ENCODE data around the gene RTN4.

RTN4 gene

DNA sequence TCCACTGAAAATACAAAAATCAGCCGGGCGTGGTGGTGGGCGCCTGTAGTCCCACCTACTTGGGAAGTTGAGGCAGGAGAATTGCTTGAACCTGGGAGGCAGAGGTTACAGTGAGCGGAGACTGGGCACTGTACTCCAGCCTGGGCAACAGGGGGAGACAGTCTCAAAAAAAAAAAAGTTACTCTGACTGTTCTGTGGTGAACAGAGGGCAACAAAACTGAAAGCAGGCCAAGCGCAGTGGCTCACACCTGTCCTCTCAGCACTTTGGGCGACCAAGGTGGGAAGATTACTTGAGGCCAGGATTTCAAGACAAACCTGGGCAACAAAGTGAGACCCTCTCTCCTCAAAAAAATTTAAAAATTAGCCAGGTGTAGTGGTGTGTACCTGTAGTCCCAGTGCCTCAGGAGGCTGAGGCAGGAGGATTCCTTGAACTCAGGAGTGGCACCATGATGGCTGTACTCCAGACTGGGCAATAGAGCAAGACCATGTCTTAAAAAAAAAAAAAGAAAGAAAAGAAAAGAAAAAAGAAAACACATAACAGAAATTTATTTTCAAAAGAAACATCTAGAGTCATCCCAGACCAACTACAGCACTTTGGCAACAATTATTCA lies 13.6 kb upstream of the RTN4 start:
- TF ChIP-seq CTCF (IDR thresholded peaks at IDR 0.05; ENCODE audit: low read length, missing control alignments): no peak
- no peak overlapping the region for H3K4me3 ChIP-seq (replicated peaks; ENCODE audit: low read depth, low read length)

GRCh38 chr2:55063226-55063625 lies 13.0 kb upstream of the RTN4 start:
- no peak for TF ChIP-seq CTCF (IDR thresholded peaks at IDR 0.05; ENCODE audit: low read length, missing control alignments)
- no peak for DNase-seq (ENCODE audit: low read depth)
- no peak overlapping the region for H3K4me3 ChIP-seq (replicated peaks; ENCODE audit: low read depth, low read length)

More for the DNA sequence above, 13.6 kb upstream of the RTN4 start:
- DNase-seq (ENCODE audit: low read depth): no peak

DNA sequence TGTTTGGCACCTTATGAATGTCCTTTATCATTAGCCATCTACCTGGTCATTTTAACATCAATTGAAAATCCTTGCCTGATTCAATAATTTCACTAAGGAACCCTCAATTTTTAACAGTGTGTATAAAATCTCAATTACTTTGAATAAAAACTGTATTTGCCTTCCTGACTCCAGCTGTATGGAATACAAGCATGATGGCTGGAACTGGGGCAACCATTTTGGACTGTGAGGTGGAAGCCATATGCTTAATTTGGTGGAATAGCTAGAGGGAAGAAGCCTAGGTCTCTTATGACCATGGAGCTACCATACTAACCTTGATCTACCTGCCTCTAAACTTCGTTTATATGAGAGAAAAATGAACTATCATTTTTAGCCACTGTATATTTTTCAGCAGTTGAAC lies 12.5 kb upstream of the RTN4 start:
- no peak for DNase-seq (ENCODE audit: low read depth)
- no peak for TF ChIP-seq CTCF (IDR thresholded peaks at IDR 0.05; ENCODE audit: low read length, missing control alignments)
- H3K4me3 ChIP-seq (replicated peaks; ENCODE audit: low read depth, low read length): no peak overlapping the region

- TF ChIP-seq CTCF (IDR thresholded peaks at IDR 0.05; ENCODE audit: low read length, missing control alignments): no peak
Measured at GRCh38 chr2:55061523-55062344, 11.5 kb upstream of the RTN4 start.

GRCh38 chr2:55059793-55060192 lies 9.5 kb upstream of the RTN4 start:
- no peak overlapping the region for H3K4me3 ChIP-seq (replicated peaks; ENCODE audit: low read depth, low read length)
- no peak for DNase-seq (ENCODE audit: low read depth)
- no peak for TF ChIP-seq CTCF (IDR thresholded peaks at IDR 0.05; ENCODE audit: low read length, missing control alignments)

More at GRCh38 chr2:55061523-55062344, 11.5 kb upstream of the RTN4 start:
- H3K4me3 ChIP-seq (replicated peaks; ENCODE audit: low read depth, low read length): no peak overlapping the region
- no peak for DNase-seq (ENCODE audit: low read depth)

DNA sequence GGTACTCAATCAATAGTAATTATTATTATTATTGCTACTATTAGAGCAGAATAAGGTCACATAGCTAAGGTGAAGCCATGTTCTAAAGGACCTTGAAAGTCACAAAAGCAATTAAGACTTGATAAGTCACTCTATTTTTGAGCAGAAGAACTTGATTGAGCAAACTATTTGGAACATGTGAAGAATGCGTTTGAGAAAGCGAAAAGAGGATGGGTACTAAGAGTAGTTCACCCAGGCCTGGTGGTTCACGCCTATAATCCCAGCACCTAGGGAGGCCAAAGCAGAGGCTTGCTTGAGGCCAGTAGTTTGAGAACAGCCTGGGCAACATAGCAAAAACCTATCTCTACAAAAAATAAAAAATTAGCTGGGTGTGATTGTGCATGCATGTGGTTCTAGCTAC lies 7.2 kb upstream of the RTN4 start:
- TF ChIP-seq CTCF (IDR thresholded peaks at IDR 0.05; ENCODE audit: low read length, missing control alignments): no peak
- DNase-seq (ENCODE audit: low read depth): no peak
- no peak overlapping the region for H3K4me3 ChIP-seq (replicated peaks; ENCODE audit: low read depth, low read length)

All from fibroblast of pulmonary artery (primary cell).